ENCODE results near the gene GABRB1.

GRCh38 chr4:47274901-47275300, 243.5 kb downstream of the GABRB1 start:
- TF ChIP-seq EZH2phosphoT487 (IDR thresholded peaks at IDR 0.05; ENCODE audit: borderline replicate concordance) (no peak), CTCF (conservative IDR thresholded peaks at IDR 0.05; ENCODE audit: low read length) (no peak)

Measured in Loucy (cell line).